ENCODE measurements around the gene SOX6.
"Not testable (repeated sequence)": the region's sequence is repeated elsewhere in the genome, so short reads cannot be mapped to it uniquely, and the experiment has no call there.

The SOX6 gene

DNA sequence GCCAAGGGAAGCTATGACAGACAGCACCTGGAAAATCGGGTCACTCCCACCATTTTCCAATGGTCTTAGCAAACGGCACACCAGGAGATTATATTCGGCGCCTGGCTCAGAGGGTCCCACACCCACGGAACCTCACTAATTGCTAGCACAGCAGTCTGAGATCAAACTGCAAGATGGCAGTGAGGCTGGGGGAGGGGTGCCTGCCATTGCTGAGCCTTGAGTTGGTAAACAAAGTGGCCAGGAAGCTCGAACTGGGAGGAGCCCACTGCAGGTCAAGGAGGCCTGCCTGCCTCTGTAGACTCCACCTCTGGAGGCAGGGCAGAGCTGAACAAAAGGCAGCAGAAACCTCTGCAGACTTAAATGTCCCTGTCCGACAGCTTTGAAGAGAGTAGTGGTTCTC is 214.7 kb downstream of the SOX6 start:
- DNase-seq = not testable (repeated sequence)

- DNase-seq = not testable (repeated sequence)
Observed at GRCh38 chr11:16141162-16141561, 215.2 kb downstream of the SOX6 start.

DNA sequence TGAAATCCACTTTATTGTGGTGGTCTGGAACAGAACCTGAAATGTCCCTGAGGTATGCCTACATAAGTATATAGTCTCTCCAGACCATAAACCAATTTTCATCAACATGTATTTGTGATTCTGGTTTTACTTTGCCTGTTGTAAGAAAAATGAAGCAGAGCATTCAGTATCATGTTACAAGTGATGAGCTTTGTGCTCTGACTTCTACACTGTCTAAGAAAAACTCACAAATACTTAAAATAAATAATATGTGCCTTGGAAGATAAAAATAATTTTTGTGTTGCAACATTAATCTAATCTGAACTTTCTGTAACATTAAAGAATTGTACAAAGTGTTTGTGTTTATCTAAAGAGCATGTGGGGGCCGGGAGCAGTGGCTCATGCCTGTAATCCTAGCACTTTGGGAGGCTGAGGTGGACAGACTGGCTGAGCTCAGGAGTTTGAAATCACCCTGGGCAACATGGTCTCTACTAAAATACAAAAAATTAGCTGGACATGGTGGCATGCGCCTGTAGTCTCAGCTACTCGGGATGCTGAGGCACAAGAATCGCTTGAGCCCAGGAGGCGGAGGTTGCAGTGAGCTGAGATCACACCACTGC is 219.5 kb downstream of the SOX6 start:
- DNase-seq = no peak

DNA sequence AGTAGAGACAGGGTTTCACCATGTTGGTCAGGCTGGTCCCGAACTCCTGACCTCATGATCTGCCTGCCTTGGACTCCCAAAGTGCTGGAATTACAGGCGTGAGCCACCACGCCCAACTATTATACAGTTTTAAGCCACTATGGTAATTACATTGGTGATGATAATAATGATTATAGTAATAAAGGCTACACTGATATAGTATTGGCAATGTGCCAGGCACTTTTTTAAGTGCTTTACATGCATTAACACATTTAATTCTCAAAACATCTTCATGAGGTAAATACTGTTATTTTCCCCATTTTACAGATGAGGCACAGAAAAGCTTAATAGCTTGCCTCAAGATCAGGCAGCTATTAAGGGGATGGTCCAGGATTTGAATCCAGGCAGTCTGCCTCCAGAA is 222.5 kb downstream of the SOX6 start:
- DNase-seq = no peak

DNA sequence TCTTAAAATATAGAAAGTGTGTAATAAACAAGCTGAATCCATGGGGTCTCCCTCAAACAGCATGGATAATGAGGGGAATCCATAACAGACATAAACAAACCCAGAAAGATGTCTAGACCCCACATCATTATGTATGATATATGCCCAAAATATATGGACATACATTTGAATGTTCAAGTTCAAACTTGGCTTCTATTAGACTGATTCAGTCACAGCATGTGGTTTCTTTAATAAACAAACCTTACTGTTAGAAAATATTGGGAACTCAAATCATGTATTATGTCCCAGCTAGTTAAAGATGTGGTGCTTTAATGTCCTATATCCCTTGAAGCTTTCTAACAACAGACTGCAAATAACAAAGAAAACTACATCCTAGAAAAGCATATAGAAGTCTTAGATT is 228.6 kb downstream of the SOX6 start:
- DNase-seq = peak in 2 of 3 experiments; percentile 3 to 13

DNA sequence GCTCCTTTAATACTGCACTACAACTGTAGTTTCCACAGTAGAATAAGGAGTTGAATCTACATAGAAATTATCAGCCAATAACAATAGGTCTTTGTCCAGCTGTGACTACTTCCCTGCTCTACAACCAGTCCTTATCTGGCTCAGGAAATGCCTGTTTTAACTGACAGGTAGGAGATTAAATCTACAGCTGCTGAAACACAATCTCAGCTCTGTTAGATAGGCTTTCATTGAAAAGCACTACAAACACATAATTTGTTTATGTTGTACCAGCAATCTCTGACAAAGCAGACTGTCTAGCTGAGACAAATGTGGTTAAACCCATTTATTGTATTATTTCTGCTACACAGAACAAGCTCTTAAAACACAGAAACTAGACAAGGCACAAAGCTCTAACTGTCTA is 230.0 kb downstream of the SOX6 start:
- DNase-seq = peak; percentile 40 to 89 (median 47)

DNA sequence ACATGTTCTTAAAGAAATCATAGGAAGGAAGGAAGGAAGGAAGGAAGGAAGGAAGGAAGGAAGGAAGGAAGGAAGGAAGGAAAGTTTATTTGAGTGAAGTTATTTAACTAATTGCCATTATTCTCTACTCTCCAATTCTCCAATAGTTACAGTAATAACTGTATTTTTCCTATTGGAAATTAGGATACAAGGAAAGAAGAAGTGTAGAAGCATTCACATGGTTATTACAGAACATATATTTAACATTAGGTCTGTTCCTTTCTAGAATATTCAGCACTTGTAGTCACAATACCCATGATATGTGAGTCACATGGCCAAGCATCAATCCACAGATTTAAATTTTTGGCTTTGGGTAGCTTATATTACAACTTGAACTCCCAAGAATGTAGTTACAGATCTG is 230.6 kb downstream of the SOX6 start:
- no peak for DNase-seq

GRCh38 chr11:16124390-16124789 is 232.0 kb downstream of the SOX6 start:
- DNase-seq = no peak

DNA sequence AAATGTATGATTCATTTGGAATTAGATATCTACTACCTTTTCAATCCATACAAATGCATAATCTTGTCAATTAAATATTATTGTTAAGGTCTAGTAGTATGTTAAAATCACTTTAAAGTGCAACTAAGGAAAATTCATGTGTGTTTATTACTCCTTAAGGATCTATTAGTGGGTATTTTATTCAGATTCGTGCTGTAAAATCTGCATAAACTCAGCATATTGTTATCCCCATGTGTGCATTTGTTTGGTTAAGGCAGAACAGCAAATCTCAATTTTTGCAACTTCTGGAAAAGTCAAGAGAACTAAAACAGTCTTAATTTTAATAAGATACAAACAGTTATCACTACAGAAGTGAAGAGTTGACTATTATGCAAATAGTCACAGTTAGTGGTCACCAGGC is 234.5 kb downstream of the SOX6 start:
- no peak for DNase-seq

GRCh38 chr11:16120008-16120407 is 236.3 kb downstream of the SOX6 start:
- no peak for DNase-seq

- peak in 2 of 3 experiments; percentile 25 to 60 for DNase-seq
Observed at GRCh38 chr11:16117989-16118756, 238.2 kb downstream of the SOX6 start.

DNA sequence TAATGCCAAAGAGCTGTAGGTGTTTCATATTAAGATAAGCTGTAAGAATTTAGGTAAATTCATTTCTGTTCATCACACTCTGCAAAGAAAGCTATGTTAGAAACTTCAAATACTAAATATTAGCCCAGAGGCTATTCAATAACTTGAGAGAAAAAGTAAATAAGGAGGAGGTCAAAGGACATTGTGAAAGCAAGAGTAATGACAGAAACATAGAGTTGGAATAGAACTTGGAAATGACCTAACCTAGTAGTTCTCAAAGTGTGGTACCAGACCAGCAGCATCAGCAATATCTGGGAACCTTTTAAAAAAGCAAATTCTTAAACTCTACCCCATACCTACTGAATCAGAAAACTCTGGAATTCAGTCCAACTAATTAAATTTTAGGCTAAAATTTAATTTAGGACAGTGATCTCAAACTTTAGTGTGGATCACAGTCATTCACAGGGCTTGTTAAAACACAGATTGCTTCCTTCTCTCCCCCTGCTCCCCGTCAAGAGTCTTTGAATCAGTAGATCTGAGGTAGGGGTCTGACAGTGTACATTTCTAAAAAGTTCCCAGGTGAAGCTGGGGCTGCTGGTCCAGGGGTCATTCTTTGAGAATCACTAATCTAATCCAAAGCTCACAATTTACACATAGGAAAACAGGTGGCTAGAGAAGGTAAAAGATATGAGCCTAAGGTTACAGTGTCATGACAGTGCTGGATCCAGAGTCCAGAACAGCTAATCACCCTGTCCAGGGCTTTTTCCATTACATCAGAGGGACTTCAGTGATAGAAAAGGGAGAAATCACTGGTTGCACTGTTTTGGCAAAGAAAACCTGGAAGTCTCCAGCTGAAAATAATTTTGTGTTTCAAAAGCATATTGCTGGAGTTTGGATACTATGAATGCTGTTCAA is 241.1 kb downstream of the SOX6 start:
- no peak for DNase-seq

DNA sequence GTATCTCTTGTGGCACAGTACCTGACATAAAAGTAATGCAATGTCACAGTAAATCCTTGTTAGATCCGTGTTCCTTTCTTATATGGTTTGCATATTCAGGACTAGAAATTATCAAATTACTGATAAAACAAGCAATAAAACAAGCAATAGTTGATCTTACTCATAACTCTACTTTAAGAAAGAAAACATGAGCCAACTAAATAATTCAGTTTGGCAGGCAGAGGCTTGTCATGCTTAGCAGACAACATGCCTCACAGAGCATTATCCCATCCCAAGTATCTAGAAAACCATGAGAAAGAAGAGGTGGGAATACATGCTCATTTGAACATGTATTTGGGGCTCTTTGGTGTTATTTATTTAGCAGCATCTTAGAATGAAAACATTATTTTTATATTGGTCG is 241.9 kb downstream of the SOX6 start:
- DNase-seq = no peak

DNA sequence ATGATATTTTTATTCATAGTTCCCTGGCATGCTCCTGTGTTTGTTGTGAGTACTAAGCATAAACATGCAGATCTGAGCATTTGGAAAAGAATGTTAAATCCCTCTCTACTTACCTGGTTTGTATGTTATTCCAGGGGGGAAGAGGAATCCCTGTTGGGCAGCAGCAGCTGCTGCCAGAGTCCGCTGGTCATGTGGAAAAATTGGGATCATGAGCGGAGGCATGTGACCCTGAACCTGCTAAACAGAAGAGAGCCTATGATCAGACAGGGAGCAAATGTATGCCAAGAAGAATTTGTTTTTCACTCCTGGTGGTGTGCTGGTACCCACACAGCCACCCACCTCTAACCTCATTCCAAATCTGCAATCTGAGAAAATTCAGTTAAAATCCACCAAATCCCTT is 244.7 kb downstream of the SOX6 start:
- DNase-seq = no peak

DNA sequence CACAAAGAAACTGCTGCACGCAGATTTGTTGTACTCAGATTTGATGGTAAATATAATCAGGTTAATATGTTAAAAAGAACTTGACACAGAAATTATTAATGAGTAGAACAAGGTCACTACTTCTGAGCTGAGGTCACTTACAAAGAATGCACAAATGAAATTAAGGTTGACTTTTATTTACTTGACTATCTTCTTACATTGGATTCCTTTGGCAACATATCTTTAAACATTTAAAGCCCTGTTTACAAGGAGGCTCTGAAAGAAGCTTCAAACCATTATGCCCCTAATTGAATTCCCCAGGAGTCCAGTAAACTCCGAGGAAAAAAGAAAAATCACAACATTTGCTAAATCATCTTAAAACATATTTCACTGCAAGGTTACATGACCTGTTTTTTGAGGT is 245.5 kb downstream of the SOX6 start:
- DNase-seq = no peak

- peak in 1 of 3 experiments; percentile 70 for DNase-seq
Observed at GRCh38 chr11:16099343-16099900, 256.9 kb downstream of the SOX6 start.

DNA sequence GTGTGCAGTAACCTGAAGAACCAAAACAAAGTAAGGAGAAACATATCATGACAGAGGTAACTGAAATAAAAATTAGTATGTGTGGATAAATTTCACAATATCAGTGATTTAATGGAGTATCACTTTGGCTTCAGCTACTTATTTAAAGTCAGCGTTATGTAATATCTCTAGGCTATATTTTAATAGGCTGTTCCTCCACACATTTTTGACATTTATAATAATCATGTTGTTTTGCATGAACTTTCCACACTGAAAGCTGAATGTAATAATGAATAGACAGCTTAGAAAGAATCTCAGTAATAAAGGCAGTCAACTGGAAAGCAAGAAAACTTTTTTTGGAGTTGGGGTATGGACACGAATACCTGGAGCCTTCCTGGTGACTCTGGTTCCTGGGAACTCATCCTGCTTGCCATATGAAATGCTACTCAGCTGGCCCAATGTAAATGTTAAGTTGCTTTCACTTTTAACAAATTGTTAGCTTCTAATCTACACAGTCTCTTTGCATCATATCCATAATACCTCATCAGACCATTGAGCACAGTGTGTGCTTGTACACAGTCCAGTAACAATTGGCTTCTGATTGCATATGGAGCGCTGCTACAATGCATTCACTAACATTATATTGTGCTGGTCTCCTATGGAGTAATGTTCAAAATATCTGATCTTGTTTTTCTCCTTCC is 257.7 kb downstream of the SOX6 start:
- no peak for DNase-seq

- DNase-seq = peak; percentile 75 to 97 (median 92)
Observed at GRCh38 chr11:16097543-16097942, 258.8 kb downstream of the SOX6 start.

GRCh38 chr11:16096336-16096735 is 260.0 kb downstream of the SOX6 start:
- no peak for DNase-seq

DNA sequence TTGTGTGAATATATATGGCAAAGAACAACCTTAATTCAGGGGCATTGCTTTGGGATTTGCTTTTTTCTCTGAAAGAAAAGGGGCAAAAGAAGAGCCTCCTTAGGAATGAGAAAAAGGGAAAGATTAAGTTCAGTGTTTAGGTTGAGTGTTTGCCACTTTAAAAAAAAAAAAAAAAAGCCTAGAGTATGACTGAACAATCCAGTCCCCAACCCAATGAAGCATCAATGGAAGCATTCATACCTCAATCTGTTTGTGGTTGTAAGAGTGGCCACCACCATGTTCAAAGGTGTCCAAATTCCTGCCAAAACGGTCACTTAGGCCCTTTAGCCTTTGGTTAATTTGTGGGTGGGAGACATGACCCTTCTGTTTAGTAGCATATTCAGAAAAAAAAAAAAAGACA is 260.6 kb downstream of the SOX6 start:
- no peak for DNase-seq

DNA sequence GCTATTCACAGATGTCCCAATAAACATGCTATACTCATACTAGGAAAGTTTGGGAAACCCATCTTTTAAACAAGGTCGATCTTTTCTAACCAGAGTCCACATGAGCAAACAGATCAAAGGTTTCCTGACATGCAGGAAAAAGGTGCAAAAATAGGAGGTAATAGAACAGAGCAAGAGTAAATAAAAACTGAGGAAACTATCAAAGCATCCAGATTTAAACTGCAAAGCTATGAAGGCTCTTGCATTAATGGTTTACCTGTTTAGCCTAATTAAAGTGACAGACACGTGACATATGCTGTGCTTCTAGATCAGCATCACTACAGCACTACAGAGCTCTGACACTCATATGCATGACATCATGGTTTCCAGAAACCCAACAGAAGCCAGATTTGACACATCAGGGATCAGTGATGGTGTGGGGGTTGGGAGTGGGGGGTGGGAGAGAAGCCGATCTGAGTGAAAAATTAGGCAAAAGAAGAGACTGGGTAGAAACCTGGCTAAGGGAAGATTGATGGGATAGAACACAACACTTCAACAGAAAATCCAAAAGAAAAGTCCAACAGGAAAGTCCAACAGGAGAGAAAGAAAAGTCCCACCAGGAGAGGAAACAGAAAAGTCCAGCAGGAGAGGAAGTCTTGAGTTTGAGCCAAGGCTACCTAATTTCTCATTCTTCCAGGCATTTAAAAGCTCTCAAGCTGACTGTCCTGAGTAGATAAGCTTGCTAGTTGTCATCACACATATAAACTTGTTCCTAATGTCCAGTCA is 262.3 kb downstream of the SOX6 start:
- no peak for DNase-seq

- DNase-seq = no peak
Observed at GRCh38 chr11:16091862-16092261, 264.5 kb downstream of the SOX6 start.

Data from NCI-H1417 (cell line).